GM12801 (cell line): ENCODE results near the gene SLC25A26.

Experiments used
- CTCF ChIP-seq: IDR thresholded peaks from one replicate; pipeline ENCODE4 v1.5.1; 2011; ENCODE audit warnings: control low read depth; ENCODE audit not compliant: insufficient read length; ENCODE audit errors: extremely low read depth

The SLC25A26 gene

DNA sequence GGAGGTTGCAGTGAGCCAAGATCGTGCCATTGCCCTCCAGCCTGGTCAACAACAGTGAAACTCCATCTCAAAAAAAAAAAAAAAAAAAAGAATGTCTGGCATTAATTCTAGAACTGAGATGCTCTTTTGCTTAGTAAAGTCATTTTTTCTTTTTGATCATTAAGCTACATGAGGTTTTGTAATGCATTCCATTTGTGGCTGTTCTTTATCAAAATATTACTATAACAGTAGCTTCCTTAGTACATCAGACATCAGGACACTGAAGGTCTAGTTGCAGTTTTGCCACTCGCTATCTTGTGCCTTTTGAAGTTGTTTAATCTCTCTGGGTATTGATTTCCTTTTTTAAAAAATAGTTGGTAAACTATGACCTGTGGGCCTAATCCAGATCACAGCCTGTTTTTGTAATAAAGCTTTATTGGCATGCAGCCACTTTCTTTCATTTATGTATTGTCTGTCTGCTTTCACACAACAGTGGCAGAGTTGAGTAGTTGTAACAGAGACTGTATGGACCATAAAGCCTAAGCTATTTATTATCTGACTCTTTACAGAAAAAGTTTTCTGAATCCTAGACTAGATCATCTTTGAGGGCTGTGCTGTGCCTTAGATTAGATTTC is 76.6 kb downstream of the SLC25A26 start:
- no peak for TF ChIP-seq CTCF

DNA sequence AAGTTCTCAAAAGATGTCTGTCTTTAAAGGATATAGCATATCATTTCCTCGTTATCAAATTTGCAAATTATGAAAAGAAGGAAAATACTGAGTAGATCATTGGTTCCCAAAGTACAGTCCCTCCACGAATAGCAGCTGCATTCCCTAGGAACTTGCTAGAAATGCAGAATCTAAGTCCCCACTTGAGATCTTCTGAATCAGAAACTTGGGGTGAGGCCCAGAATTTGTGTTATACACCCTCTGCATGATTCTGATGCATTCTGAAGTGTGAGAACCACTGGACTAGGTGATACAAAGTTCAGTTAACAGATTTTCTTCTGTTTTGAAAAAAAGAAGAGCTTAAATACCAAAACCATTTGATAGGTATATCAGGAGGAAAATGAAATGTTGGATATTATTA is 77.1 kb downstream of the SLC25A26 start:
- TF ChIP-seq CTCF: no peak

- TF ChIP-seq CTCF: no peak
Measured at GRCh38 chr3:66298591-66298990, 77.8 kb downstream of the SLC25A26 start.

DNA sequence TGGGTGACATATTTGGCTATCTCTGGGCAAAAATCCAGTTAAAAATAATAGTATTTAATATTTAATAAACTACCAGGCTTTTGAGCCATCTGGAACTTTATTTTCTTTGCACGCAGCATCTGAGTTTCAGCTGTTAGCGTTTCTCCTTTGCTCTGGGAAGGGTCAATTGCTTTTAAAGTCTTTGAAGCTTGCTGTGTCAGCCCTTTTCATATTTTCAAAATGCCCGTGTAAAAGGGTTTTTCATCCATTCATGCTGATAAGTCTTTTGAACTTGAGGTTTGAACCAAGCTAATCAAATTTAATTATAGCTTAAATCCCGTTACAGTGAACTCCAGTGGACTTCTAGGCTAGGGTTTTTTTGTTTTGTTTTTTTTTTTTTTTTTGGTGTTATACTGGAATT is 79.1 kb downstream of the SLC25A26 start:
- no peak for TF ChIP-seq CTCF

DNA sequence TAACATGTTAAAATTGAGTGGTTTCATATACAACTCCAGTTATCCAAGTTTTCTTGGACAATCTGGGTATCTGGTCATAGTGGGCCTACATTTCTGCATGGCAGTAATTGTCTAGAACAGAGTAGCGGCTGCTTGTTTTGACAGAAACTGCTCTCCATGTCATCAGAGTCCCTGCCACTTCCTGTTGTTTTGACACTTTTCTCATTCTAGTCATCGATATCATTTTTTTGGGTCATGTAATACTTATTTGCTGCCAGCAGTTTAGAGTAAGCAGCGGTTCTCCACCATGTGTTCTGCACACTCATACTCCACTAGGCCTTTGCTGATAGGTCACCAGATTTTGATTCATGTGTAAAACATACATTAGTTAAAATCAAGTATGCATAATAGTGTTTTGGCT is 81.5 kb downstream of the SLC25A26 start:
- no peak for TF ChIP-seq CTCF

DNA sequence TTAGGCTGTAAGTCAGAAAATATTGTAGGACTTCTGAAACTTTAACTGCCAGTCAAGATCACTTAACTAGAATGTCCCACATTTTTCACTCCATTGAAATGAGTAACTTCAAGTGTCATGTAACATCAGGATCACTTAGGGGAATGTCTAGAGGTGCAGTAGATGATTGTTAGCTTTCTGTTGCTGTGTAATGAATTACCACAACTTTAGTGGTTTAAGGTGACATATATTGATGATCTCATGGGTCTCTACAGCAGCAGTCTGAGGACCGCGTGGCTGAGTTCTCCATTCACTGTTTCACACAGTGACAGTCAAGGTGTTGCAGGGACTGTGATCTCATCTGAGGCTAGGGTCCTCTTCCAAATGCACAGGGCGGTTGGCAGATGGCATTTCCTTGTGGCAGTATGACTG is 82.7 kb downstream of the SLC25A26 start:
- TF ChIP-seq CTCF: no peak

DNA sequence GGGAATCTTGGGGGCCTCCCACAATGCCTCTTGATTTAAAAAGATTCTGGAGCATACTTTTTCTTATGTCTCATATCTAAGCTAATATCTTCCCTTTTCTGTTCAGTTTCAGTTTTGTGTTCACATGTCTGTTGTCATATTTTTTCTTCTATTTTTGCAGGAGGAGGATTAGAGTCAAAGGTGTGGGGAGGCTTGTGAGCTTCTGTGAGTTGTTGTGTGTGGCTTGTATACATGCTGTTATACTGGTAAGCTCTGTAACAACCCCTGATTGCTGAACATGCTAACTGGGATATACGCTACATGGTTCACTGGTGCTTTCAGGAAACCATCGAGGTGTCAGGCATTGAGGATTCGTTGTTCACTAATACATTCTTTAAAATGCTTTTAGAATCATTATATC is 83.5 kb downstream of the SLC25A26 start:
- no peak for TF ChIP-seq CTCF
